Trophoblast cell (in vitro differentiated cells and primary cell): ENCODE data around the gene OR2T6. TPM values are rescaled to one million over a fixed set of nuclear protein-coding genes. Genes with fewer than 3 reads are reported as not detected.

ENCODE experiments used
- DNase-seq, 2 donors: peaks; one replicate each; pipeline ENCODE4 v3.0.0-alpha.2; 2016
- H2AFZ ChIP-seq: 2 replicates; pipeline ENCODE4 v1.6.1; 2013; ENCODE audit warnings: low read length, moderate library complexity, mild to moderate bottlenecking; ENCODE audit not compliant: insufficient read depth, poor library complexity
- H2AK5ac ChIP-seq: 2 replicates; pipeline ENCODE4 v1.6.1; 2013; ENCODE audit warnings: mild to moderate bottlenecking, low read length
- H2BK120ac ChIP-seq: 2 replicates; pipeline ENCODE4 v1.6.1; 2013; ENCODE audit warnings: low read length, mild to moderate bottlenecking, moderate library complexity; ENCODE audit not compliant: insufficient read depth, poor library complexity
- H2BK12ac ChIP-seq: 2 replicates; pipeline ENCODE4 v1.6.1; 2013; ENCODE audit warnings: mild to moderate bottlenecking, low read length, moderate library complexity
- H2BK5ac ChIP-seq: 2 replicates; pipeline ENCODE4 v1.6.1; 2013; ENCODE audit warnings: low read length, low read depth, moderate library complexity, mild to moderate bottlenecking; ENCODE audit not compliant: poor library complexity
- H3K14ac ChIP-seq: 2 replicates; pipeline ENCODE4 v1.6.1; 2013; ENCODE audit warnings: mild to moderate bottlenecking, low read length
- H3K18ac ChIP-seq: 2 replicates; pipeline ENCODE4 v1.6.1; 2013; ENCODE audit warnings: mild to moderate bottlenecking, low read length
- H3K23ac ChIP-seq: 2 replicates; pipeline ENCODE4 v1.6.1; 2013; ENCODE audit warnings: low read length
- H3K27ac ChIP-seq: 2 replicates; pipeline ENCODE4 v1.5.1; 2013; ENCODE audit warnings: low read depth, mild to moderate bottlenecking, inconsistent platforms, low read length, moderate library complexity
- H3K27me3 ChIP-seq: 2 replicates; pipeline ENCODE4 v1.6.1; 2013; ENCODE audit warnings: inconsistent platforms, mild to moderate bottlenecking, low read length, moderate library complexity; ENCODE audit not compliant: insufficient read depth
- H3K36me3 ChIP-seq, 2 experiments: 1 replicate in 1 of 2; 2 replicates in 1 of 2; pipeline ENCODE4 v1.6.1; 2013; ENCODE audit warnings: low read length in 2 of 2, mild to moderate bottlenecking in 2 of 2, moderate library complexity in 1 of 2; ENCODE audit not compliant: insufficient read depth in 2 of 2, control insufficient read depth in 1 of 2
- H3K4ac ChIP-seq: 2 replicates; pipeline ENCODE4 v1.6.1; 2013; ENCODE audit warnings: low read depth, mild to moderate bottlenecking, low read length, moderate library complexity
- H3K4me1 ChIP-seq, 2 experiments: 1 replicate in 1 of 2; 2 replicates in 1 of 2; pipeline ENCODE4 v1.6.1; 2013; ENCODE audit warnings: low read length in 2 of 2, mild to moderate bottlenecking in 2 of 2, moderate library complexity in 1 of 2; ENCODE audit not compliant: insufficient read depth in 2 of 2, control insufficient read depth in 1 of 2
- H3K4me2 ChIP-seq: 2 replicates; pipeline ENCODE4 v1.6.1; 2013; ENCODE audit warnings: inconsistent platforms, mild to moderate bottlenecking, low read length, moderate library complexity
- H3K4me3 ChIP-seq: 2 replicates; pipeline ENCODE4 v1.5.1; 2013; ENCODE audit warnings: mild to moderate bottlenecking, low read depth, low read length, inconsistent platforms
- H3K79me1 ChIP-seq: one replicate; pipeline ENCODE4 v1.6.1; 2013; ENCODE audit warnings: low read length
- H3K79me2 ChIP-seq: 2 replicates; pipeline ENCODE4 v1.6.1; 2013; ENCODE audit warnings: low read length, mild to moderate bottlenecking; ENCODE audit not compliant: control insufficient read depth, insufficient read depth, poor library complexity
- H3K9ac ChIP-seq: 2 replicates; pipeline ENCODE4 v1.6.1; 2013; ENCODE audit warnings: mild to moderate bottlenecking, low read length
- H3K9me3 ChIP-seq: 2 replicates; pipeline ENCODE4 v1.6.1; 2013; ENCODE audit warnings: low read depth, mild to moderate bottlenecking, control low read depth, inconsistent platforms, low read length; ENCODE audit not compliant: insufficient read depth
- H4K12ac ChIP-seq: 2 replicates; pipeline ENCODE4 v1.6.1; 2013; ENCODE audit warnings: low read depth, mild to moderate bottlenecking, low read length, moderate library complexity
- H4K8ac ChIP-seq: 2 replicates; pipeline ENCODE4 v1.6.1; 2013; ENCODE audit warnings: low read depth, mild to moderate bottlenecking, low read length, moderate library complexity
- H4K91ac ChIP-seq: one replicate; pipeline ENCODE4 v1.6.1; 2013; ENCODE audit warnings: low read depth, mild to moderate bottlenecking, low read length, moderate library complexity
- WGBS: extraction: QIAGEN DNeasy Blood & Tissue Kit; methylation state at CpG from one replicate; pipeline ENCODE4 v1.1.7; 2013; ENCODE audit warnings: missing lambda C conversion rate; ENCODE audit not compliant: insufficient read length, insufficient coverage; ENCODE audit errors: extremely low coverage; 5-methylcytosine and 5-hydroxymethylcytosine counted together
- polyA plus RNA-seq: library from polyadenylated mRNA; stranded (reverse); fragments of 200-250 nt; gene quantifications from 2 replicates; pipeline ENCODE4 v1.2.3, GENCODE V29; 2013

The OR2T6 gene
- polyA plus RNA-seq: not detected in 2 replicates

- no peak within 1 kb of the TSS for H4K91ac ChIP-seq
- no peak within 1 kb of the TSS for H3K27ac ChIP-seq
- H4K12ac ChIP-seq: no peak within 1 kb of the TSS
- no peak within 1 kb of the TSS for H3K4me3 ChIP-seq
- H2AFZ ChIP-seq: no peak within 1 kb of the TSS
- no peak within 1 kb of the TSS for H2BK12ac ChIP-seq
- no peak within 1 kb of the TSS for H2BK120ac ChIP-seq
- H3K18ac ChIP-seq: no peak within 1 kb of the TSS
- no peak within 1 kb of the TSS for H4K8ac ChIP-seq
- DNase-seq: peak in 1 of 2 donors; percentile 44
- H3K4me1 ChIP-seq: no peaks in the 10 kb centered on the region
- H3K14ac ChIP-seq: no peak within 1 kb of the TSS
- H3K36me3 ChIP-seq: no peaks in the 10 kb centered on the region
- H2BK5ac ChIP-seq: no peak within 1 kb of the TSS
- no peaks in the 10 kb centered on the region for H3K79me2 ChIP-seq
- no peak within 1 kb of the TSS for H3K23ac ChIP-seq
- peaks cover 20% of the 10 kb centered on the region for H3K9me3 ChIP-seq
- no peak within 1 kb of the TSS for H3K4ac ChIP-seq
- no peaks in the 10 kb centered on the region for H3K27me3 ChIP-seq
- H3K4me2 ChIP-seq: no peak within 1 kb of the TSS
- H2AK5ac ChIP-seq: no peak within 1 kb of the TSS
- H3K79me1 ChIP-seq: no peaks in the 10 kb centered on the region
- H3K9ac ChIP-seq: no peak within 1 kb of the TSS
Measured at GRCh38 chr1:248375446-248375845, at the start of gene OR2T6. Gene OR2T6, plus strand, starts transcription at chr1:248375746. Its CDS starts 11,863 bp downstream, at chr1:248387609.

- Histone ChIP-seq H2BK120ac (no peak overlapping the region), H3K36me3 (no peaks in the 10 kb centered on the region), H3K79me2 (no peaks in the 10 kb centered on the region), H3K4ac (no peak overlapping the region), H3K9me3 (peaks cover 7% of the 10 kb centered on the region), H3K27me3 (no peaks in the 10 kb centered on the region), H3K23ac (no peak overlapping the region), H2BK5ac (no peak overlapping the region), H3K4me3 (no peak overlapping the region), H3K18ac (no peak overlapping the region), H3K4me2 (no peak overlapping the region), H3K79me1 (no peaks in the 10 kb centered on the region), H3K14ac (no peak overlapping the region), H3K9ac (no peak overlapping the region), H2BK12ac (no peak overlapping the region), H2AK5ac (no peak overlapping the region), H4K91ac (no peak overlapping the region), H3K4me1 (no peaks in the 10 kb centered on the region), H3K27ac (no peak overlapping the region), H4K12ac (no peak overlapping the region), H2AFZ (no peak overlapping the region), H4K8ac (no peak overlapping the region)
- WGBS: no CpG with 5 or more reads among the region's 3 CpGs
- peak in 1 of 2 donors; percentile 56 for DNase-seq
Measured at GRCh38 chr1:248343451-248343850, 32.1 kb upstream of the OR2T6 start.

GRCh38 chr1:248348475-248348874 lies 27.1 kb upstream of the OR2T6 start, which contains the start of gene OR14C36:
Gene OR14C36, plus strand, starts transcription at chr1:248348775. Its CDS starts 0 bp downstream, at chr1:248348775.
- Histone ChIP-seq H3K4me2 (no peak within 1 kb of the TSS), H3K18ac (no peak within 1 kb of the TSS), H3K27me3 (no peaks in the 10 kb centered on the region), H3K14ac (no peak within 1 kb of the TSS), H3K36me3 (no peaks in the 10 kb centered on the region), H3K9ac (no peak within 1 kb of the TSS), H2BK5ac (no peak within 1 kb of the TSS), H2BK12ac (no peak within 1 kb of the TSS), H3K23ac (no peak within 1 kb of the TSS), H4K12ac (no peak within 1 kb of the TSS), H3K4ac (no peak within 1 kb of the TSS), H2AFZ (no peak within 1 kb of the TSS), H3K79me1 (no peaks in the 10 kb centered on the region), H2AK5ac (no peak within 1 kb of the TSS), H3K9me3 (peaks cover 13% of the 10 kb centered on the region), H3K27ac (no peak within 1 kb of the TSS), H2BK120ac (no peak within 1 kb of the TSS), H4K91ac (no peak within 1 kb of the TSS), H3K79me2 (no peaks in the 10 kb centered on the region), H3K4me3 (no peak within 1 kb of the TSS), H3K4me1 (no peaks in the 10 kb centered on the region), H4K8ac (no peak within 1 kb of the TSS)
- no peak for DNase-seq
- no CpG with 5 or more reads among the region's 4 CpGs for WGBS

- no peak overlapping the region for H2BK120ac ChIP-seq
- H2AFZ ChIP-seq: no peak overlapping the region
- no peaks in the 10 kb centered on the region for H3K36me3 ChIP-seq
- H3K23ac ChIP-seq: no peak overlapping the region
- H3K79me1 ChIP-seq: no peaks in the 10 kb centered on the region
- no peaks in the 10 kb centered on the region for H3K27me3 ChIP-seq
- H3K18ac ChIP-seq: no peak overlapping the region
- H2AK5ac ChIP-seq: no peak overlapping the region
- no peak overlapping the region for H2BK5ac ChIP-seq
- no peak for DNase-seq
- no peak overlapping the region for H4K91ac ChIP-seq
- no peak overlapping the region for H3K4me2 ChIP-seq
- no peaks in the 10 kb centered on the region for H3K79me2 ChIP-seq
- no peak overlapping the region for H3K14ac ChIP-seq
- peaks cover 21% of the 10 kb centered on the region for H3K9me3 ChIP-seq
- H3K27ac ChIP-seq: no peak overlapping the region
- no peak overlapping the region for H3K9ac ChIP-seq
- H3K4me3 ChIP-seq: no peak overlapping the region
- H4K8ac ChIP-seq: no peak overlapping the region
- H2BK12ac ChIP-seq: no peak overlapping the region
- no peak overlapping the region for H3K4ac ChIP-seq
- H3K4me1 ChIP-seq: no peaks in the 10 kb centered on the region
- H4K12ac ChIP-seq: no peak overlapping the region
- no CpG with 5 or more reads among the region's 3 CpGs for WGBS
Measured at GRCh38 chr1:248359415-248359814, 16.1 kb upstream of the OR2T6 start.
